Measurements from ENCODE around the gene UGT1A7. TPM values are rescaled to one million over a fixed set of nuclear protein-coding genes. Genes with fewer than 3 reads are reported as not detected.
"Not testable (repeated sequence)": the region's sequence is repeated elsewhere in the genome, so short reads cannot be mapped to it uniquely, and the experiment has no call there.

Gene UGT1A7
- total RNA-seq, 4 donors from 2014 or later = 4.6 TPM; not detected in 3

- Histone ChIP-seq H3K9me3 (no peaks in the 10 kb centered on the region), H3K4me3 (no peak within 1 kb of the TSS), H3K36me3 (no peaks in the 10 kb centered on the region), H3K4me1 (no peaks in the 10 kb centered on the region), H3K27ac (no peak within 1 kb of the TSS), H3K27me3 (peaks cover 11% of the 10 kb centered on the region)
- 71 to 78% methylated on average over 3 to 5 of the region's 8 CpGs for WGBS, 2 donors (ENCODE audit: low coverage in 1 of 2)
- ATAC-seq = no peak
- TF ChIP-seq POLR2A (IDR thresholded peaks at IDR 0.05) (no peak), CTCF (IDR thresholded peaks at IDR 0.05) (no peak), EP300 (IDR thresholded peaks at IDR 0.05) (no peak)
These were observed 47.1 kb downstream of the UGT1A7 start, which contains the start of gene UGT1A3 for GRCh38 chr2:233728723-233729301. Gene UGT1A3 (plus strand): TSS chr2:233729042. CDS start chr2:233729127, 85 bp downstream.

GRCh38 chr2:233736868-233737653, 55.4 kb downstream of the UGT1A7 start:
- not testable (repeated sequence) for H3K4me3 ChIP-seq, H3K4me1 ChIP-seq, ATAC-seq, H3K9me3 ChIP-seq, H3K36me3 ChIP-seq, H3K27ac ChIP-seq
- peaks cover 16% of the 10 kb centered on the region for H3K27me3 ChIP-seq
- 78% methylated on average over 9 of the region's 14 CpGs; no CpG with 5 or more reads in 1 of the 2 donors for WGBS, 2 donors (ENCODE audit: low coverage in 1 of 2)

GRCh38 chr2:233740870-233741269, 59.2 kb downstream of the UGT1A7 start:
- Histone ChIP-seq H3K9me3 (no peaks in the 10 kb centered on the region), H3K27ac (no peak overlapping the region), H3K4me1 (no peaks in the 10 kb centered on the region), H3K4me3 (no peak overlapping the region), H3K36me3 (no peaks in the 10 kb centered on the region), H3K27me3 (peaks cover 18% of the 10 kb centered on the region)
- TF ChIP-seq CTCF (IDR thresholded peaks at IDR 0.05) (no peak), POLR2AphosphoS5 (IDR thresholded peaks at IDR 0.05) (no peak), EP300 (IDR thresholded peaks at IDR 0.05) (no peak), POLR2A (IDR thresholded peaks at IDR 0.05) (no peak)
- 50 to 64% methylated on average over 1 to 2 of the region's 2 CpGs for WGBS, 2 donors (ENCODE audit: low coverage in 1 of 2)
- ATAC-seq = no peak

GRCh38 chr2:233743464-233744259, 62.0 kb downstream of the UGT1A7 start:
- Histone ChIP-seq H3K36me3 (no peaks in the 10 kb centered on the region), H3K4me3 (no peak overlapping the region), H3K27ac (no peak overlapping the region), H3K9me3 (no peaks in the 10 kb centered on the region), H3K4me1 (no peaks in the 10 kb centered on the region), H3K27me3 (peaks cover 3% of the 10 kb centered on the region)
- 90% methylated on average over 24 of the region's 46 CpGs; no CpG with 5 or more reads in 1 of the 2 donors for WGBS, 2 donors (ENCODE audit: low coverage in 1 of 2)
- no peak for ATAC-seq
- TF ChIP-seq POLR2AphosphoS5 (IDR thresholded peaks at IDR 0.05) (no peak), POLR2A (IDR thresholded peaks at IDR 0.05) (no peak)

GRCh38 chr2:233745073-233745755, 63.5 kb downstream of the UGT1A7 start:
- TF ChIP-seq POLR2A (IDR thresholded peaks at IDR 0.05) = no peak
- no peak for TF ChIP-seq EP300 (IDR thresholded peaks at IDR 0.05)
- TF ChIP-seq CTCF (IDR thresholded peaks at IDR 0.05) = no peak
- no peak for TF ChIP-seq POLR2AphosphoS5 (IDR thresholded peaks at IDR 0.05)
- Histone ChIP-seq H3K27ac (no peak overlapping the region), H3K27me3 (peaks cover 3% of the 10 kb centered on the region), H3K9me3 (no peaks in the 10 kb centered on the region), H3K4me1 (no peaks in the 10 kb centered on the region), H3K36me3 (no peaks in the 10 kb centered on the region), H3K4me3 (no peak overlapping the region)
- no peak for ATAC-seq
- WGBS, 2 donors (ENCODE audit: low coverage in 1 of 2) = 33 to 53% methylated on average over 1 to 5 of the region's 5 CpGs

- whole genome bisulfite sequencing, 2 donors (ENCODE audit: low coverage in 1 of 2) = 63 to 100% methylated on average over 1 to 2 of the region's 2 CpGs
- not testable (repeated sequence) for H3K9me3 ChIP-seq, ATAC-seq, H3K4me3 ChIP-seq, H3K36me3 ChIP-seq, H3K27me3 ChIP-seq, H3K27ac ChIP-seq, H3K4me1 ChIP-seq
These were observed 64.1 kb downstream of the UGT1A7 start for GRCh38 chr2:233745838-233746237.
